HEK293 (cell line): Measurements from ENCODE around the gene GALNT10.
A peak's percentile ranks its signal among the peaks of the same experiment; 100 is the strongest.

ENCODE experiments used
- CTCF ChIA-PET: fragments of 350-600 bp; formaldehyde crosslinking; extraction: SDS; loops from one replicate; lab custom pipeline; 2021; ENCODE audit warnings: antibody characterized with exemption; lab: Yijun Ruan, JAX
- POLR2A ChIA-PET: fragments of 300-600 bp; formaldehyde crosslinking; extraction: SDS; loops from one replicate; lab custom pipeline; 2020; ENCODE audit warnings: antibody characterized with exemption, inconsistent platforms; lab: Yijun Ruan, JAX
- H3K27ac ChIP-seq: fragments of 200-500 bp; sonication (Bioruptor generic); 2 replicates; pipeline ENCODE4 v1.5.1; 2014; ENCODE audit warnings: low read depth, low read length, control low read depth, inconsistent platforms; ENCODE audit errors: extremely low read depth
- H3K36me3 ChIP-seq, 2 experiments: fragments of 200-500 bp in 1 of 2; sonication (Bioruptor generic) in 1 of 2; 1 replicate in 1 of 2; 2 replicates in 1 of 2; pipeline ENCODE4 v1.5.1; 2014 to 2017; ENCODE audit warnings: inconsistent platforms in 2 of 2, low read length in 2 of 2; ENCODE audit not compliant: control insufficient read depth in 2 of 2, insufficient read depth in 1 of 2
- H3K4me1 ChIP-seq: fragments of 200-500 bp; sonication (Bioruptor generic); 2 replicates; pipeline ENCODE4 v1.5.1; 2014; ENCODE audit warnings: mild to moderate bottlenecking, low read length, inconsistent platforms; ENCODE audit not compliant: control insufficient read depth, insufficient read depth
- H3K4me3 ChIP-seq: 2 replicates; pipeline ENCODE4 v1.5.1; 2011; ENCODE audit warnings: low read depth, mild to moderate bottlenecking, control low read depth, low read length, moderate library complexity
- H3K9me3 ChIP-seq: fragments of 200-500 bp; sonication (Bioruptor generic); 2 replicates; pipeline ENCODE4 v1.5.1; 2014; ENCODE audit warnings: low read depth, low read length, inconsistent platforms; ENCODE audit not compliant: control insufficient read depth, insufficient read depth
- GLI2 ChIP-seq: fragments of 450-650 bp; formaldehyde crosslinking; IDR thresholded peaks from 2 replicates; pipeline ENCODE4; 2017; ENCODE audit warnings: missing biosample characterization, missing genetic modification characterization, low read depth, borderline replicate concordance
- HOXC10 ChIP-seq: sonication (generic); formaldehyde crosslinking; IDR thresholded peaks from 2 replicates; pipeline ENCODE4 v1.8.1; 2023; ENCODE audit warnings: mild to moderate bottlenecking, missing genetic modification reagents
- HOXD13 ChIP-seq: sonication (generic); formaldehyde crosslinking; IDR thresholded peaks from 2 replicates; pipeline ENCODE4 v1.8.0; 2022; ENCODE audit warnings: missing genetic modification reagents, borderline replicate concordance
- MZF1 ChIP-seq: fragments of 450-650 bp; formaldehyde crosslinking; IDR thresholded peaks from 2 replicates; pipeline ENCODE4 v1.5.1; 2017; ENCODE audit warnings: missing biosample characterization, missing genetic modification characterization, borderline replicate concordance
- PRDM1 ChIP-seq: fragments of 450-650 bp; formaldehyde crosslinking; IDR thresholded peaks from 2 replicates; pipeline ENCODE4; 2016; ENCODE audit warnings: missing biosample characterization, missing genetic modification characterization
- PRDM10 ChIP-seq: fragments of 450-650 bp; formaldehyde crosslinking; IDR thresholded peaks from 2 replicates; pipeline ENCODE4 v1.5.1; 2016; ENCODE audit warnings: missing biosample characterization, missing genetic modification characterization
- ZBTB7A ChIP-seq: fragments of 450-650 bp; formaldehyde crosslinking; IDR thresholded peaks from 2 replicates; pipeline ENCODE4 v1.5.1; 2016; ENCODE audit warnings: low read depth, missing biosample characterization, missing genetic modification characterization
- ZFHX2 ChIP-seq: fragments of 450-650 bp; formaldehyde crosslinking; conservative IDR thresholded peaks from 2 replicates; pipeline ENCODE4 v1.5.1; 2016; ENCODE audit warnings: missing biosample characterization, missing genetic modification characterization
- ZIC2 ChIP-seq: fragments of 450-650 bp; formaldehyde crosslinking; IDR thresholded peaks from 2 replicates; pipeline ENCODE4 v1.5.1; 2016; ENCODE audit warnings: missing biosample characterization, missing genetic modification characterization
- ZNF174 ChIP-seq: fragments of 450-650 bp; formaldehyde crosslinking; IDR thresholded peaks from 2 replicates; pipeline ENCODE4 v1.5.0; 2017; ENCODE audit warnings: missing biosample characterization, mild to moderate bottlenecking, missing genetic modification characterization
- ZNF175 ChIP-seq: fragments of 450-650 bp; formaldehyde crosslinking; IDR thresholded peaks from 2 replicates; pipeline ENCODE4 v1.5.1; 2016; ENCODE audit warnings: missing biosample characterization, missing genetic modification characterization
- ZNF24 ChIP-seq: fragments of 450-650 bp; formaldehyde crosslinking; IDR thresholded peaks from 2 replicates; pipeline ENCODE4 v1.5.1; 2016; ENCODE audit warnings: missing biosample characterization, missing genetic modification characterization
- ZNF26 ChIP-seq: fragments of 450-650 bp; formaldehyde crosslinking; IDR thresholded peaks from 2 replicates; pipeline ENCODE4 v1.5.1; 2016; ENCODE audit warnings: missing biosample characterization, missing genetic modification characterization
- ZNF311 ChIP-seq: fragments of 450-650 bp; formaldehyde crosslinking; IDR thresholded peaks from 2 replicates; pipeline ENCODE4 v1.5.1; 2017; ENCODE audit warnings: missing biosample characterization, missing genetic modification characterization, borderline replicate concordance
- ZNF548 ChIP-seq: fragments of 450-650 bp; formaldehyde crosslinking; IDR thresholded peaks from 2 replicates; pipeline ENCODE4 v1.5.1; 2016; ENCODE audit warnings: missing biosample characterization, missing genetic modification characterization
- ZNF580 ChIP-seq: fragments of 450-650 bp; formaldehyde crosslinking; IDR thresholded peaks from 2 replicates; pipeline ENCODE4 v1.5.1; 2016; ENCODE audit warnings: missing biosample characterization, missing genetic modification characterization
- ZNF596 ChIP-seq: fragments of 450-650 bp; IDR thresholded peaks from 2 replicates; pipeline ENCODE4 v1.5.0; 2018; ENCODE audit warnings: missing biosample characterization, mild to moderate bottlenecking, missing genetic modification characterization, moderate library complexity
- ZNF621 ChIP-seq: fragments of 450-650 bp; formaldehyde crosslinking; IDR thresholded peaks from 2 replicates; pipeline ENCODE4 v1.5.1; 2017; ENCODE audit warnings: missing biosample characterization, missing genetic modification characterization
- ZNF626 ChIP-seq: fragments of 450-650 bp; sonication (Bioruptor Pico); formaldehyde crosslinking; IDR thresholded peaks from 2 replicates; pipeline ENCODE4 v1.5.1; 2018; ENCODE audit warnings: missing biosample characterization, missing genetic modification characterization, inconsistent platforms
- ZNF639 ChIP-seq: fragments of 450-650 bp; formaldehyde crosslinking; IDR thresholded peaks from 2 replicates; pipeline ENCODE4 v1.5.1; 2016; ENCODE audit warnings: missing biosample characterization, missing genetic modification characterization
- ZNF654 ChIP-seq: fragments of 450-650 bp; formaldehyde crosslinking; IDR thresholded peaks from 2 replicates; pipeline ENCODE4 v1.5.1; 2016; ENCODE audit warnings: low read depth, missing biosample characterization, missing genetic modification characterization
- ZNF664 ChIP-seq: fragments of 450-650 bp; formaldehyde crosslinking; IDR thresholded peaks from 2 replicates; pipeline ENCODE4 v1.5.1; 2016; ENCODE audit warnings: missing biosample characterization, missing genetic modification characterization
- ZNF692 ChIP-seq: fragments of 450-650 bp; formaldehyde crosslinking; IDR thresholded peaks from 2 replicates; pipeline ENCODE4 v1.5.1; 2016; ENCODE audit warnings: missing biosample characterization, missing genetic modification characterization
- ZNF777 ChIP-seq: fragments of 450-650 bp; formaldehyde crosslinking; IDR thresholded peaks from 2 replicates; pipeline ENCODE4 v1.5.1; 2017; ENCODE audit warnings: missing biosample characterization, missing genetic modification characterization, borderline replicate concordance
- ZNF791 ChIP-seq: fragments of 450-650 bp; formaldehyde crosslinking; IDR thresholded peaks from 2 replicates; pipeline ENCODE4 v1.5.1; 2016; ENCODE audit warnings: missing biosample characterization, missing genetic modification characterization
- ZSCAN18 ChIP-seq: fragments of 450-650 bp; formaldehyde crosslinking; IDR thresholded peaks from 2 replicates; pipeline ENCODE4 v1.5.1; 2016; ENCODE audit warnings: missing biosample characterization, missing genetic modification characterization

Gene GALNT10

GRCh38 chr5:154317916-154318315 lies 127.4 kb downstream of the GALNT10 start (continued):
- no peak for TF ChIP-seq ZNF777 (tag by site-specific recombination)
- TF ChIP-seq ZNF664 (tag by site-specific recombination) = no peak
- TF ChIP-seq, all 188 proteins: peak for 0

- Histone ChIP-seq H3K36me3 (no peaks in the 10 kb centered on the region), H3K4me1 (0 out of 2 replicates have a peak, but pooled peaks cover 3% of the 10 kb centered on the region), H3K27ac (no peak overlapping the region), H3K9me3 (no peaks in the 10 kb centered on the region), H3K4me3 (no peak overlapping the region)
- ChIA-PET CTCF (no interaction called here), POLR2A (no interaction called here)
- TF ChIP-seq MZF1 (tag by site-specific recombination) (peak; percentile 68; the same call in 1 of the 2 replicates), ZNF791 (tag by site-specific recombination) (no peak), ZNF26 (no peak), ZNF639 (tag by site-specific recombination) (no peak), ZIC2 (tag by site-specific recombination) (no peak), HOXD13 (CRISPR knock-in tag) (no peak), HOXC10 (CRISPR knock-in tag) (no peak), ZNF174 (tag by site-specific recombination) (no peak), ZNF24 (tag by site-specific recombination) (no peak), ZNF580 (no peak), PRDM1 (peak; percentile 63; the same call in 1 of the 2 replicates), ZBTB7A (tag by site-specific recombination) (no peak), ZNF175 (tag by site-specific recombination) (no peak)
Observed at GRCh38 chr5:154318691-154319090, 128.2 kb downstream of the GALNT10 start.

- H3K36me3 ChIP-seq = no peaks in the 10 kb centered on the region
- POLR2A ChIA-PET = no interaction called here
- H3K9me3 ChIP-seq = no peaks in the 10 kb centered on the region
- 0 out of 2 replicates have a peak, but pooled peaks cover 3% of the 10 kb centered on the region for H3K4me1 ChIP-seq
- no peak overlapping the region for H3K27ac ChIP-seq
- CTCF ChIA-PET = no interaction called here
- no peak overlapping the region for H3K4me3 ChIP-seq
- TF ChIP-seq ZNF596 = no peak
- TF ChIP-seq ZNF692 = no peak
- no peak for TF ChIP-seq ZNF548
- no peak for TF ChIP-seq ZNF621 (tag by site-specific recombination)
- TF ChIP-seq ZNF311 (tag by site-specific recombination) = no peak
- TF ChIP-seq GLI2 = no peak
- TF ChIP-seq ZNF654 (tag by site-specific recombination) = no peak
- no peak for TF ChIP-seq PRDM1
- no peak for TF ChIP-seq ZSCAN18
- no peak for TF ChIP-seq ZNF626 (tag by site-specific recombination)
- TF ChIP-seq ZFHX2 (tag by site-specific recombination) = no peak
- TF ChIP-seq PRDM10 = no peak
Observed at GRCh38 chr5:154319736-154320135, 129.2 kb downstream of the GALNT10 start.
